Neural progenitor cell (in vitro differentiated cells): ENCODE measurements around the gene MDM4.

Source experiments
- EZH2phosphoT487 ChIP-seq: fragments of 200-600 bp; sonication (generic); IDR thresholded peaks from 2 replicates; pipeline ENCODE4 v1.6.1; 2017; ENCODE audit warnings: antibody characterized with exemption
- TF ChIP-seq, protein P1 (sequence below): fragments of 200-600 bp; sonication (generic); IDR thresholded peaks from 2 replicates; pipeline ENCODE4 v1.5.1; 2017; ENCODE audit warnings: antibody characterized with exemption, mild to moderate bottlenecking

DNA sequence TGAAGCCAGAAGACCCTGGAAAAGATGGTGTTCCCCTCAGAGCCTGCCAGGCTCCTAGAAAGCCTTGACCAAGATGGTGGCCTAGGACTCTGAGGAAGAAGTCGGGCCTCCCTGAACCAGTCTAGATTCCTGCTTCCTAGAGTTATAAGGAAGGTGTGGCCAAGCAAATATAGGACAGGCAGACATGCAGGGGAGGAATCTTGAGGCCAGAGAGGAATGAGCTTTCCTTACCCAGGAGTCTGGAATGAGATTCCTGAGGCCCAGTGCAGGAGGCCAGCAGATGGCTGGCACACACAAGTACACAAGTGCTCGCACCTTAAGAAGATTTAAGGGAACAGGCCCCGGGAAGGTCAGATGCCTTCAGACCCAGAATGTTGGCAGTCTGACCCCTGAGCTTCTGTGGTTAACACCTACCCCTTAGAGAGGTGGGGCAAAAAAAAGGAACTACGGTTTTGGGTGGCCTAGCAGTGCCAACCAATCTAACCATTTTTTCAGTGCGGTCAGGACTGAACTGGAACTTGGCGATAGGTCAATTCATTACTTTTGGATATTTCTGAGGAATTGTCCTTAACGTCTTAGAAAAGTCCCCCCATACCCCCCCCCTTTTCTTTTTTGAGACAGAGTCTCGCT, 73.3 kb downstream of the MDM4 start:
- TF ChIP-seq, protein P1, sequence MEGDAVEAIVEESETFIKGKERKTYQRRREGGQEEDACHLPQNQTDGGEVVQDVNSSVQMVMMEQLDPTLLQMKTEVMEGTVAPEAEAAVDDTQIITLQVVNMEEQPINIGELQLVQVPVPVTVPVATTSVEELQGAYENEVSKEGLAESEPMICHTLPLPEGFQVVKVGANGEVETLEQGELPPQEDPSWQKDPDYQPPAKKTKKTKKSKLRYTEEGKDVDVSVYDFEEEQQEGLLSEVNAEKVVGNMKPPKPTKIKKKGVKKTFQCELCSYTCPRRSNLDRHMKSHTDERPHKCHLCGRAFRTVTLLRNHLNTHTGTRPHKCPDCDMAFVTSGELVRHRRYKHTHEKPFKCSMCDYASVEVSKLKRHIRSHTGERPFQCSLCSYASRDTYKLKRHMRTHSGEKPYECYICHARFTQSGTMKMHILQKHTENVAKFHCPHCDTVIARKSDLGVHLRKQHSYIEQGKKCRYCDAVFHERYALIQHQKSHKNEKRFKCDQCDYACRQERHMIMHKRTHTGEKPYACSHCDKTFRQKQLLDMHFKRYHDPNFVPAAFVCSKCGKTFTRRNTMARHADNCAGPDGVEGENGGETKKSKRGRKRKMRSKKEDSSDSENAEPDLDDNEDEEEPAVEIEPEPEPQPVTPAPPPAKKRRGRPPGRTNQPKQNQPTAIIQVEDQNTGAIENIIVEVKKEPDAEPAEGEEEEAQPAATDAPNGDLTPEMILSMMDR, result no peak
- TF ChIP-seq EZH2phosphoT487, result no peak
